K562 (cell line): ENCODE data around the gene SCRN2.

Experiments
- BRF1 ChIP-seq: IDR thresholded peaks from 3 replicates; pipeline ENCODE4 v1.6.1; 2011; ENCODE audit warnings: borderline replicate concordance, mild to moderate bottlenecking; ENCODE audit not compliant: insufficient read length; ENCODE audit errors: extremely low read depth
- CTCF ChIP-seq, 3 experiments: IDR thresholded peaks in 2 of 3; conservative IDR thresholded peaks in 1 of 3; 2 replicates each; pipeline ENCODE4 v1.5.1; 2011 to 2012; ENCODE audit warnings: low read length in 3 of 3, mild to moderate bottlenecking in 3 of 3, control low read depth in 2 of 3, improper control_type of control experiment in 1 of 3, inconsistent platforms in 1 of 3, low read depth in 1 of 3, mixed read lengths in 1 of 3, moderate library complexity in 1 of 3; ENCODE audit not compliant: insufficient read depth in 2 of 3
- E2F8 ChIP-seq: fragments of 450-650 bp; IDR thresholded peaks from 2 replicates; pipeline ENCODE4 v1.7.1; 2018; ENCODE audit warnings: mild to moderate bottlenecking, low read depth; ENCODE audit not compliant: partially characterized antibody
- EZH2 ChIP-seq: IDR thresholded peaks from 2 replicates; pipeline ENCODE4 v1.6.1; 2012; ENCODE audit warnings: low read depth, mild to moderate bottlenecking, inconsistent platforms, low read length, borderline replicate concordance
- GTF2F1 ChIP-seq: IDR thresholded peaks from 2 replicates; pipeline ENCODE4 v1.6.1; 2011; ENCODE audit warnings: low read depth, low read length, improper control_type of control experiment
- HMGXB4 ChIP-seq: sonication (generic); formaldehyde crosslinking; IDR thresholded peaks from 2 replicates; pipeline ENCODE4 v1.8.1; 2023; ENCODE audit warnings: mild to moderate bottlenecking, missing genetic modification reagents
- POLR2A ChIP-seq: fragments of 450-650 bp; conservative IDR thresholded peaks from 2 replicates; pipeline ENCODE4 v1.6.1; 2016
- RFX5 ChIP-seq: IDR thresholded peaks from 2 replicates; pipeline ENCODE4 v1.6.1; 2011; ENCODE audit warnings: low read depth, mild to moderate bottlenecking, improper control_type of control experiment, low read length
- SP1 ChIP-seq: sonication (generic); formaldehyde crosslinking; IDR thresholded peaks from 2 replicates; pipeline ENCODE4 v1.8.1; 2022; ENCODE audit warnings: mild to moderate bottlenecking, missing genetic modification reagents
- ZBTB40 ChIP-seq, 2 experiments: fragments of 450-650 bp in 1 of 2; sonication (generic) in 1 of 2; formaldehyde crosslinking in 1 of 2; IDR thresholded peaks; 2 replicates each; pipeline versions ENCODE4 v1.7.1 to v1.9.0; 2016 to 2022; ENCODE audit warnings: inconsistent platforms in 1 of 2, mild to moderate bottlenecking in 1 of 2, missing genetic modification reagents in 1 of 2
- ZHX1 ChIP-seq: fragments of 150-350 bp; conservative IDR thresholded peaks from 2 replicates; pipeline ENCODE4 v1.6.1; 2014; ENCODE audit warnings: low read length
- ZNF23 ChIP-seq: fragments of 250-450 bp; sonication (Bioruptor Pico); IDR thresholded peaks from 2 replicates; pipeline ENCODE4 v1.4.0; 2020; ENCODE audit warnings: mild to moderate bottlenecking

- no peak for TF ChIP-seq ZNF23 (CRISPR knock-in tag)
- no peak for TF ChIP-seq ZBTB40 (IDR thresholded peaks at IDR 0.05)
- no peak for TF ChIP-seq ZBTB40 (CRISPR knock-in tag; IDR thresholded peaks at IDR 0.05)
- TF ChIP-seq EZH2: no peak
- TF ChIP-seq CTCF (IDR thresholded peaks at IDR 0.05 in 2 of 3, conservative IDR thresholded peaks at IDR 0.05 in 1 of 3; ENCODE audit: insufficient read depth in 2 of 3, low read depth in 1 of 3, low read length in 3 of 3): no peak
- TF ChIP-seq RFX5: no peak
- TF ChIP-seq ZHX1: no peak
- no peak for TF ChIP-seq POLR2A
- no peak for TF ChIP-seq E2F8
- TF ChIP-seq HMGXB4 (CRISPR knock-in tag): no peak
- TF ChIP-seq GTF2F1: no peak
- no peak for TF ChIP-seq SP1
- TF ChIP-seq BRF1: no peak
Observed at GRCh38 chr17:47801176-47801765, 39.8 kb downstream of the SCRN2 start.
